ENCODE data around the gene SLC24A3.

GRCh38 chr20:19207541-19207940, 4.9 kb upstream of the SLC24A3 start:
- TF ChIP-seq ZFP30 (CRISPR knock-in tag; IDR thresholded peaks at IDR 0.05) (no peak), PPARA (CRISPR knock-in tag; IDR thresholded peaks at IDR 0.05; ENCODE audit: borderline replicate concordance) (no peak), PATZ1 (CRISPR knock-in tag; IDR thresholded peaks at IDR 0.05; ENCODE audit: borderline replicate concordance) (no peak), ZFP3 (CRISPR knock-in tag; IDR thresholded peaks at IDR 0.05) (no peak), GLIS3 (CRISPR knock-in tag; IDR thresholded peaks at IDR 0.05) (no peak), SNAI2 (CRISPR knock-in tag; IDR thresholded peaks at IDR 0.05) (no peak), ZNF565 (CRISPR knock-in tag; conservative IDR thresholded peaks at IDR 0.05; ENCODE audit: low read depth) (no peak), ARNTL (CRISPR knock-in tag; IDR thresholded peaks at IDR 0.05; ENCODE audit: borderline replicate concordance, low read depth) (no peak), RARB (CRISPR knock-in tag; IDR thresholded peaks at IDR 0.05) (no peak), OSR1 (CRISPR knock-in tag; IDR thresholded peaks at IDR 0.05) (no peak), ZNF70 (CRISPR knock-in tag; IDR thresholded peaks at IDR 0.05) (no peak), ZC3H10 (CRISPR knock-in tag; IDR thresholded peaks at IDR 0.05) (no peak)
- TF ChIP-seq, protein P1, sequence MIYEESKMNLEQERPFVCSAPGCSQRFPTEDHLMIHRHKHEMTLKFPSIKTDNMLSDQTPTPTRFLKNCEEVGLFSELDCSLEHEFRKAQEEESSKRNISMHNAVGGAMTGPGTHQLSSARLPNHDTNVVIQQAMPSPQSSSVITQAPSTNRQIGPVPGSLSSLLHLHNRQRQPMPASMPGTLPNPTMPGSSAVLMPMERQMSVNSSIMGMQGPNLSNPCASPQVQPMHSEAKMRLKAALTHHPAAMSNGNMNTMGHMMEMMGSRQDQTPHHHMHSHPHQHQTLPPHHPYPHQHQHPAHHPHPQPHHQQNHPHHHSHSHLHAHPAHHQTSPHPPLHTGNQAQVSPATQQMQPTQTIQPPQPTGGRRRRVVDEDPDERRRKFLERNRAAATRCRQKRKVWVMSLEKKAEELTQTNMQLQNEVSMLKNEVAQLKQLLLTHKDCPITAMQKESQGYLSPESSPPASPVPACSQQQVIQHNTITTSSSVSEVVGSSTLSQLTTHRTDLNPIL (CRISPR knock-in tag; IDR thresholded peaks at IDR 0.05; ENCODE audit: low read depth): no peak
- TF ChIP-seq, protein P2, sequence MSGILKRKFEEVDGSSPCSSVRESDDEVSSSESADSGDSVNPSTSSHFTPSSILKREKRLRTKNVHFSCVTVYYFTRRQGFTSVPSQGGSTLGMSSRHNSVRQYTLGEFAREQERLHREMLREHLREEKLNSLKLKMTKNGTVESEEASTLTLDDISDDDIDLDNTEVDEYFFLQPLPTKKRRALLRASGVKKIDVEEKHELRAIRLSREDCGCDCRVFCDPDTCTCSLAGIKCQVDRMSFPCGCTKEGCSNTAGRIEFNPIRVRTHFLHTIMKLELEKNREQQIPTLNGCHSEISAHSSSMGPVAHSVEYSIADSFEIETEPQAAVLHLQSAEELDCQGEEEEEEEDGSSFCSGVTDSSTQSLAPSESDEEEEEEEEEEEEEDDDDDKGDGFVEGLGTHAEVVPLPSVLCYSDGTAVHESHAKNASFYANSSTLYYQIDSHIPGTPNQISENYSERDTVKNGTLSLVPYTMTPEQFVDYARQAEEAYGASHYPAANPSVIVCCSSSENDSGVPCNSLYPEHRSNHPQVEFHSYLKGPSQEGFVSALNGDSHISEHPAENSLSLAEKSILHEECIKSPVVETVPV (CRISPR knock-in tag; IDR thresholded peaks at IDR 0.05): no peak
